NCI-H82 treated with DMSO at 0.1 percent for 48 hours (cell line): ENCODE data around the gene PDE4C.
A peak's percentile ranks its signal among the peaks of the same experiment; 100 is the strongest.

Experiments
- DNase-seq: peaks from one replicate; lab custom pipeline; 2025; ENCODE audit not compliant: unreplicated experiment; lab: John Stamatoyannopoulos, UW

The PDE4C gene

DNA sequence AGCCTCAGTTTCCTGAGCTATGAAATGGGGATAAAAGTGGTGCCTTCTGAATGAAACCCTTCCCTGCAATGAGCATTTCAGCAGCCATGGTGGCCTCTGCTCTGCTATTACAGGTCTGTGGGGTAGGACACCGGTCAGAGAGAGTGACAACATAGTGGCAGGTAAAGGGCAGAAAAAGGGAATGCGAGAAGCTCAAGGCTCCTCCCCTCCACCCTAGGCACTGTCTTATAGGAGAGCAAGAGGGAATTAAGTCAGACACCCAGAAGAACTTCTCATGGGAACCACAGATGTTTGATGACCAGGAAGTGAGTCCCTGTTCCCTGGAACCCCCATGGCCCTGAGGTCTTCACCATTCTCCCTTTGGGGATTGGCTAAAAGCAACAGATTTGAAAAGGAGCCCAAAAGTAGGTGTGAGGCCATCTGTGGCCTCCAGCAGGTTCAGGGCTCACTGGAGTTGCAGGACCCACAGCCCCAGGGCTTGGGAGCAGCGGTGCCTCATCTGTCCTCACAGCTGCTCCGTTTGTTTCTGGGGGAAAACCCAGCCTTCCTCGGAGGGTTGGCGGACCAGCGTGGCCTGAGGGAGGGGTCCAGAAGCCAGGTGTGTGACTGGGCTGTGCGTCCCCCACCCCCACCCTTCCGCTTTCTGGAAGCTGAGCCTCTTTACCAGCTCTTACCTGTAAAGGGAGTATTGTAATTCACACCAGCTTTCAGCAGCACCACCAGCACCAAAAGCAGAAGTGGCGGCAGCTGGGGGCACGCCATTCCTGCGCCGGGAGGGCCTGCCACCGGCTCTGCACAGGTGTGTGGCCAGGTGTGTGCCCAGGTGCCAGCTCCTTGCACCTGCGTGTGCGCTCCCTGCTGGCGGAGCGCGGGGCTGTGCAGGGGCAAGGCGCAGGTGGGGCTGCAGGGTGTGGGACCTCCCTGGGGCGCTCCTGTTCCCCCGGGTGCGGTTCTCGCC lies 28.6 kb upstream of the PDE4C start:
- DNase-seq, result no peak

DNA sequence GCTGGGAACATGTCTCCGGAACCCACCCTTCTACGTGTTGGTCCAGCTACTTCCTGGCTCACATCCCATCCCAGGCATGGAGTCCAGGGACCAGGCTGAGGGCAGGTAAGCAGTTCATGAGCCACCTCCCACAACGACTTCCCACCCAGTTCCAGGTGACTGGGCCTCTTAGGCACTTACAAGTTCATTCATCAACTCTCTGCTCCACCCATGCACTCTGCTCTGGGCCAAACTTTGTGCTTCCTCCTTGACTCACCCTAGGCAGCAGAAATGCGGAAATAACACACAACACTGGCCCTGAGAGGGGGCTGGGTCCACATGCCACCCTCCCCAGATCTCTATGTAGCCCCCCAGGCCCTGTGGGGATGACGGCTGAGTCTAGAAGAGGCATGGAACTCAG lies 27.5 kb upstream of the PDE4C start:
- no peak for DNase-seq

DNA sequence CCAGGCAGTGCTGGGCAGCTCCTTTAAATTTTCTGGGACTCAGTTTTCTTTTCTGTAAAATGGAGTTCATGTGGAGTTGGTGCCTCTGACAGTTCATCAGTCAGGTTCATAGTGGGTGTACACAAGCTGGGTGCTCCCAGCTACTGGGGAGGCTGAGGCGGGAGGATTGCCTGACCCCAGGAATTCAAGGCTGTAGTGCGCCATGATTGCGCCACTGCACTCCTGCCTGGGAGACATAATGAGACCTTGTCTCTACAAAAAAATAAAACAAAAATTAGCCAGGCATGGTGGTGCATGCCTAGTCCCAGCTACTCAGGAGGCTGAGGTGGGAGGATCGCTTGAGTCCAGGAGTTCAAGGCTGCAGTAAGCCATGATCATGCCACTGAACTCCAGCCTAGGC lies 26.9 kb upstream of the PDE4C start:
- no peak for DNase-seq

DNA sequence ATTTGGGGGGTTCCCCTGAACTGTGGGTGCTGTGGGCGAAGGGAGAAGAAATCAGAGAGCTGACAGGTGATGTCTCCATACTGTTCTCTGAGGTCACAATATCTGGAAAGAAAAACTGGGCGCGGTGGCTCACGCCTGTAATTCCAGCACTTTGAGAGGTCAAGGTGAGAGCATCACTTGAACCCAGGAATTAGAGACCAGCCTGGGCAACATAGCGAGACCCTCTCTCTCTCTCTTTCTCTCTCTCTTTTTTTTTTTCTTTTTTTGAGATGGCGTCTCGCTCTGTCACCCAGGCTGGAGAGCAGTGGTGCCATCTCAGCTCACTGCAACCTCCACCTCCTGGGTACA lies 26.1 kb upstream of the PDE4C start:
- no peak for DNase-seq

DNA sequence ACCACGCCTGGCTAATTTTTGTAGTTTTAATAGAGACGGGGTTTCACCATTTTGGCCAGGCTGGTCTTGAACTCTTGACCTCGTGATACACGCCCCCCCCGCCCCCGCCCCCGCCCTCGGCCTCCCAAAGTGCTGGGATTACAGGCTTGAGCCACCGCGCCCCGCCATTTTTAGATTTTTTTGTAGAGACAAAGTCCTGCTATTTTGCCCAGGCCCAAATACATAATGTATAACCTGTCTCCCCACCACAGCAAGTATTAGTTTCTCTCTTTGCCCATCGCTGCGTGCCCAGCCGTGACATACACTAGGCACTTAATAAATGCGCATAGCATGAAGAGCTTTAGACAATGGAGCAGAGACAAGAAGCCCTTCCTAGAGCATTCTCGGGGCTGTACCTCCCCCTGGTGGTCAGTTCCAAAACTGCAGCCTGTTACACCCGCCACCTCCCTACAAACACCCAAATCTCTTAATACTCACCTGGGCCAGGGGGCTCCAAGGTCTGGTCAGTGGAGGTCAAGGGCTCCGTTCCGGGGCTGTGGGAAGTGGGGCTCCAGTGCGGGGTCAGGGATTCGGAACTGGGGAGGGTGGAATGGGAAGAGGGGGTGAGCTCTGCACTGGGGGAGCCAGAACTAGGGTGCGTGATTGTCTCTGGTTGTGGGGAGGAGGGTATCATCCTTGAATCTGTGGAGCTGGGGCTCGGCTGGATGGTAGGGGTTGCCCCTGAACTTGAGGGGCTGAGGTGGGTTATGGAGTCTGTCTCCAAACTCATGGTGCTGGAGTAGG lies 25.5 kb upstream of the PDE4C start:
- DNase-seq, result peak; percentile 60

DNA sequence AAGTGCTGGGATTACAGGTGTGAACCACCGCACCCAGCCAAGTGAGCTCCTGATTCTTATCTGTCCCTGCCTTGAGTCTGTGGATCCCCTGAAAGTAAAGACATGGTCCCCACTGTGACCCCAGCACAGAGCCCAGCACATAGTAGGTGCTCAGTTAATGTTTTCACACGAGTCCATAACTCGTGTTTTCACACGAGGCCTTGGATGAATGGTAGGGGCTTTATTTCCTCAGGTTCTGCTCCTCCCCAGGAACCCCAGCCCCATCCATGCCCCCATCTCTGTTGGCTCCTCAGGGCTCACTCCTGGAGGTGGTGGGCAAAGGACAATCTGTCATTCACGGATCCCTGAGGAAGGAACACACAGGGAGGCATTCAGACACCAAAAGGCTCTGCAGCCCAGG lies 23.6 kb upstream of the PDE4C start:
- DNase-seq, result no peak

DNA sequence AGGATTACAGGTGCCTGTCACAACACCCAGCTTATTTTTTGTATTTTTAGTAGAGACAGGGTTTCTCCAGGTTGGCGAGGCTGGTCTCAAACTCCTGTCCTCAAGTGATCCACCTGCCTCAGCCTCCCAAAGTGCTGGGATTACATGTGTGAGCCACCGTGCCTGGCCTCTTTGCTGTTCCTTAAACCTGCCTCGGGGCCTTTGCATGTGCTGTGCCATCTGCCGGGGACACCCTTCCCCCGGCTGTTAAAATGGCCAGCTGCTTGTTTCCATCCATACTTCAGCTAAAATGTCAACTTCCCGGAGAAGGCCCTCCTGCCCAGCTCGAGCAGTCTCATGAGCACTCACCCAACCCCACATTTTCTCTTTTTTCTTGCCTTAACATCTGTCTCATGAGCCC lies 19.1 kb upstream of the PDE4C start:
- DNase-seq, result no peak

DNA sequence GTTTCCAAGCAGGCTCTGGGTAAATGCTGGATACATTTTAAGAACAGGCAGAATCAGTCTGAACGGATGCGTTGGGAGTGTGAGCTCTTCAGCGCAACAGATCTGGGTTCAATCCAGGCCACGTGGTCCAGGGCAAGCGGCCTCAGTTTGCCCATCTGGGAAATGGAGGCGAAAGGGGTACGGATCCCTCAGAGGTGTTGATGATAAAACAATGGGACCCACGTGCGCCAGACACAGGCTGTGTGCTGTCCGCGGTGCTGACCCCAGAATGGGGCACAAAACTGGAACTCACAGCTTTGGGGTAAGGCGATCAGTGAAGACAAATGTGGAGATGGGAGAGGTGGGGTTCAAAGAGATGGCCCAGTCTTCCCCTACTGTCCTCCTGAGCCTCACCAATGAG lies 13.1 kb upstream of the PDE4C start:
- no peak for DNase-seq

DNA sequence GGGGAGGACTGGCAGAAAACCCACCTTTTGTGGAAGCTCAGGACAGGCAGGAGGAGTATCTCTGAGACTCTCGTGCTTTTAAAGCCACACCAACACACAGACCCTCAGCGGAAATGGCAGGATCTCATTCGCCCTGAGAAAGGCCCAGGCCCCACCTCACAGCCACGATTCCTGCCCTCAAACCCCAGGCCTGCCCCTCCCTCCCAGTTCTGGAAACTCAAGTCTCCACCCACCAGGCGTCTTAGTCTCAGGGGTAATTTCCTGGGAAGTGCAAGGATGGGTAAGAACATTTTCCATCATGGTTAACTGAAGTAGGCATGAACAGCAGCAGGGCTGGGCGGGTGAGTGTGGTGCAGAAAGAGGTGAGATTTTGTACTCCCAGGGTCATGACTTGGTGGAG lies 8.0 kb upstream of the PDE4C start:
- DNase-seq, result peak; percentile 69

DNA sequence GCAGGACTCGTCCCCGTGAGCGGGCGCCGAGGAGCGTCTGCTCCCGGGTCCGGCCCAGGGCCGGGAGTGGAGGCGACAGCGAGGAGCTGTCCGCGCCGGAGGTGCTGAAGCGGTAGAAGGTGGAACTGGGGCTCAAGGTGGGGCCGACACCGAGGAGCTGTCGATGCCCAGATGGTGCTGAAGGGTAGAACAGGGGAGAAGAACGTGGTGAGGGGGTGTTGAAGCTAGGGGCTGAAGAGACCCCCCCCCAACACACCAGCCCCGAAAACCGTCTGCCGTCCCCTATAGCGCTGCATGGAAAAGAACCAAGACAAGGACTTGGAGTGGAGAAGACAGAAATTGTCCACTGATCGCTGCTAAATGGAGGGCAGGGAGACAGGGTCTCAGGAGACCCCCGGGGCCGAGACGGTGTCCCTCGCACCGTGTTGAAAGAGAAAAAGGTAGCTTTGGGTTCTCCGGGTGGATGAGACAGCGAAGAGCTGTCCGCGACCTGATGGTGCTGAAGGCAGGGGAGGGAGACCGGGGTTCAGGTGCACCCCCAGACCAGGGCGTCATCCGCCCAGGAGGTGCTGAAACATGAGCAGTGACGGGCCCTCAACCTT lies 7.1 kb upstream of the PDE4C start:
- no peak for DNase-seq

DNA sequence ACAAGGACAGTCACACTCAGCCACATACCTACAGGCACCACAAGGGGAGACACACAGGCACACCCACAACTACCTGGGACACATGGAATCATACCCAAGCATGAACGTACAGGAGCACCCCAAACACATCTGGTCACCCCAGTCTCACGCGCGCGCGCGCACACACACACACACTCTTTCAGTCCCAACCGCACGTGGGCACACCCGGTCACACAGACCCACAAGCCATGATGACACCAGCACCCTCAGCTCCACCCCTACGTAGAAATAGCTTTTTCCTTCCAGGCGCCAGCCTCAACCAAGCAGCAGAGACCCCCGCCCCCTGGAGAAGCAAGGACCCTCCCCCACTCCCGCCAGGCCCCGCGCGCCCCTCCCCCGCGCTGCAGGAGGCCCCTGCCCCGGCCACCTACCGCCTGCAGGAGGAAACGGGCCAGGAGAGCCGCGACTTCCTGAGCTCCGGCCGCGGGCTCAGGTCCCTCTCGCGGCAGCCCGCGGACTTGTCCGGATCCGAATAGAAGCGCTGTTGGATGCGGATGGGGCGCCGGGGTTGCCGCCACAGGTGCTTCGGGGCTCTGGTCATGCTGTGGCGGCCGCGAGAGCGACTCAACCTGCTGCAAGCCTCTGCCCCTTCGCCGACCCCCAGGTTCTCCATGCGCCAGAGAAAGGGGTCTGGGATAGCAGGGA lies 6.4 kb upstream of the PDE4C start:
- peak; percentile 71 for DNase-seq

DNA sequence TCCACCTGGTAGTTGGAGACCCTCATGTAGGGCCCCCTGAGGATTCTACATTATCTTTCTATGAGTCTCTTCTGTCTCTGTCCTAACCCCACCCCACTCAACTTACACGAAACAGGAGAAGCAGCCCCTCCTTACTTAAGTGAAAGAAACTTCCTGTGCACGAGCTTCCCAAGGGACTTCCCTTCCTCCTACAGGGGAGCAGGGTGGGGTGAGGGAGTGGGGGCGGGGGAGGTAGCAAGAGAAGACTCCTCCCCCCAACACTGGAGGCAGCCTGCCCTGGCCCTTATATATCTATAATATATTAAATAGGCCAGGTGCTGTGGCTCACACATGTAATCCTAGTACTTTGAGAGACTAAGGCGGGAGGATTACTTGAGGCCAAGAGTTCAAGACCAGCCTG lies 5.5 kb upstream of the PDE4C start:
- peak; percentile 66 for DNase-seq

DNA sequence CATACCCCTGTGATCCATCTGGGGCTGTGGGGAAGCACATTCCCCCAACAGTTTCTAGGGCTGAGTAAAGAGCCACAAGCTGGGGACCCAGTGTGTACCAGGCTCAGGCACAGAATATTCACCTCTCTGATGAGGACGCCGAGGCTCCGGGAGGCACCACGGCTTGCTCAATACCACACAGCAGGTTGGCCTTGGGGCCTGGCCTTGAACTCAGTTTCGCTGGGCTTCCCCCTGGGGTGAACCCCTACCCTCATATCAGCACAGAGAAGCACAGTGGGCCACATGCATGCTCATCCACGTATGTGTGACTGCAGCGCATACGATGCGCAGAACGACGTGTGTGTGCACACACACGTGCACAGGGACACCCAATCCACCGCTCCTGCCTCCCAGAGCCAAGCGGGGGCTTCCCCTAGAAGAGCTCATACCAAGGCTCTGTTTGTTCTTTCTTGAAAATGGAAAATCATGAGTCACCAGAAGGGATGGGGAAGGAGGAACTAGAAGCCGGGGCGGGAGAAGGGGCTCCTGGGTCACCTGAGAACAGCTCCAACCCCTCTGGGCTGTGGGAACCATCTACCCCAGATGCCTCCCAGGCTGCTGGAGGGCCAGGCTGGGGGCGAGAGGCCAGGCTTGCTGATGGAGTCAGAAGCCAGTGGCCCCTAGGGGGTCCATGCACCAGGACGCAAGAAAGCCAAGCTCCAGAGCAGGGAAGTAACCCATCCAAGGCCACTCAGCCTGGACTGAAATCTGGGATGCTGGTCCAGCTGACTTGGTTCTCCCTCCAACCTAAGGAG lies 4.9 kb upstream of the PDE4C start:
- DNase-seq, result no peak

DNA sequence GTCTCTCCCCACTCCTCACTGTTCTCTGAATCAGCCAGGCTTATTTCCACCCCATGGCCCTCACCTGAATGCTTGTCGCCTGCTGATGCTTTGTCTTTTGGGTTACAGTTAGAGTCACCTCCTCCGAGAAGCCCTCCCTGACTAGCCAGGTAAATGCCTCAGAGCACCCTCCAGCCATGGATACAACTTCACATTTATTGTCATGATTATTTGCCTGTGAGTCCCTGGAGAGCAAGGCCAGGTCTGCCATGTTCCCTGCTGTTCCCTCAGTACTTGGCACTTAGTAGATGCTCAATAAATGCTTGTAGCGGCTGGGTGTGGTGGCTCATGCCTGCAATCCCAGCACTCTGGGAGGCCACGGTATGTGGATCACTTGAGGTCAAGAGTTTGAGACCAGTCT lies 3.7 kb upstream of the PDE4C start:
- DNase-seq, result no peak

DNA sequence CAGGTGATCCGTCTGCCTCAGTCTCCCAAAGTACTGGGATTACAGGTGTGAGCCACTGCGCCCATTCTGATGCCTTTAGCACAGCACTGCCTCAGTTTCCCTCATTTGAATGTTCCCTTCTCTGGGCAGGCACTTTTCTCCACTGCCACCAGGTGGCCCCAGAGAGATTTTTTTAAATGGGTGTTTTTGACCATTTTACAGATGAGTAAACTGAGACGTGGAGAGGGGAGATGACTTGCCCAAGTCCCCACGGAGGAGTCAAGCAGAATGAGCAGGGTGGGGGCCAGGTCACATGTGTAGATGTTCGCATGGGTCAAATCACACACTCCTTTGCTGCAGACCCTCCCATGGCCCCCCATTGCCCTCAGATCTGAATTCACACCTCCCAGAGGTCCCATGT lies 3.2 kb upstream of the PDE4C start:
- DNase-seq, result no peak

DNA sequence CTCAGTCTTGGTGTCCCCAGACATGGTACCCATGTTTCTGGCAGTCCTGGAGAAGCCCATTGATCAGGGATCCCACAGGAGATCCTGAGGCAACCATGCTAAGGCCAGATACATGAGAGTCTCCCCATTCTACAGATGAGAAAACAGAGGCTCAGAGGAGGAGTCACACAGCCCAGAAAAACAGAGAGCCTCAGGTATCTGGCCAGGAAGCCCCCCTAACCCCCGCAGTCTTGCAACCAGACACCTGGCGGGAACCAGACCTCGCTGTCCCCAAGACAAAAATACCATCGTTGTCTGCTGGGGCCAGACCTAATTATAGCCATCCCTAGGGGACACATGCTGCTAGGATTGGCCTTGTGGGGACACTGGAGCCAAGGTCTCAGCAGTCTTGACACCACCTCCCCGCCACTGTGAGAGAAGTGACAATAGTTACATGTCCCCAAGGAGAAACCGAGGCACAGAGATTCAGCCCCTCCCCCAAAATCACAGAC lies 1.6 kb upstream of the PDE4C start:
- no peak for DNase-seq

DNA sequence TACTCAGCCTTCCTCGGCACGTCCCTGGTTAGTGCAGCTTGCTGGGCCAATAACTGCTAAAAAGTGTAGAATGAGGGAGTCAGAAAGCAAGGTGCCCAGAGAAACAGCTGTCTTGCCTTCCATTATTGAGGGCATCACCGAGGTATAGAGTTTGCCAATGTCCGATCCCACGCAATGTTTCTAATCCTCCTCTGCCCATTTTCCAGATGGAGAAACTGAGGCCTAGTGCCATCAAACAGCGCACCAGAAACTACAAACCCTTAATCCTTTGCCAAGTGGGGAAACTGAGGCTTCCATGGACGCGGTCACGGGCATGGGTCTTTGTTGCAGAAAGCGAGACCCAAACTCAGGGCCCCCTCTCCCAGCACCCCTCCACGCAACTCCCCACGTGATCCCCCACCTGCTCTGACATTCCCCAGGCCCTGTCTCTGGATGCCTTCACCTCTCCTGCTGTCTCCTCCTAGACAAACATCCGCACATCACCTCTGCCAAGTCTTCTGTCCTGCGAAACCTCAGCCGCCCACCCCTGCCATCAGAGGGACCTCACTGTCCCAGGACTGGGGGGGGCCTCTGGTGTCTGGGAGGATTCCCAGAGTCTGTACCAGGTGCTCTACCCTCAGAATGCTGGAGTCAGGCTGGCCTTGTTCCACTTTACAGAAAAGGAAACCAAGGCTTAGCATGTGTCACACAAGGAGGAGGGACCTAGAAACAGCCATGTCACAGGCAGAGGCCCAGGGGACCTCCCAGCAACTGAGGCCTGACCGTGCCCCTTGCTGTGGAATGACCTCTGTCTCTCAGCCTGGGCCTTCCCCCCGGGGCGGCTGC lies 930 bp upstream of the PDE4C start:
- no peak for DNase-seq

DNA sequence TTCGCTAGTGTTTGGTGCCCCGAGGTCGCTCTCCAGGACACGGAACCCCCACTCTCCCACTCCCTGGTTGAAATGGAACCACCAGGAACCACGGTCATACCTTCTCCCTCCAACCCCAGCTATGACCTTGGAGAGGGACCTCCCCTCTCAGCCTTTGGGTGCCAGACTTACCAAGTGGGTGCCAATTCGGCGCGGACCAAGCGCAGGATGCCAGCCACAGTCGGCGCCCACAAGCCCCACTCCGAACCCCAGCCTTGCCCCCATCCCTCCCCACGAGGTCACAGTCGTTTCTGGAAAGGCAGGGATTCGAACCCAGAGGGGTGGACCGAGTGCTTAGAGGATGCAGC lies 910 bp downstream of the PDE4C start:
- no peak for DNase-seq

DNA sequence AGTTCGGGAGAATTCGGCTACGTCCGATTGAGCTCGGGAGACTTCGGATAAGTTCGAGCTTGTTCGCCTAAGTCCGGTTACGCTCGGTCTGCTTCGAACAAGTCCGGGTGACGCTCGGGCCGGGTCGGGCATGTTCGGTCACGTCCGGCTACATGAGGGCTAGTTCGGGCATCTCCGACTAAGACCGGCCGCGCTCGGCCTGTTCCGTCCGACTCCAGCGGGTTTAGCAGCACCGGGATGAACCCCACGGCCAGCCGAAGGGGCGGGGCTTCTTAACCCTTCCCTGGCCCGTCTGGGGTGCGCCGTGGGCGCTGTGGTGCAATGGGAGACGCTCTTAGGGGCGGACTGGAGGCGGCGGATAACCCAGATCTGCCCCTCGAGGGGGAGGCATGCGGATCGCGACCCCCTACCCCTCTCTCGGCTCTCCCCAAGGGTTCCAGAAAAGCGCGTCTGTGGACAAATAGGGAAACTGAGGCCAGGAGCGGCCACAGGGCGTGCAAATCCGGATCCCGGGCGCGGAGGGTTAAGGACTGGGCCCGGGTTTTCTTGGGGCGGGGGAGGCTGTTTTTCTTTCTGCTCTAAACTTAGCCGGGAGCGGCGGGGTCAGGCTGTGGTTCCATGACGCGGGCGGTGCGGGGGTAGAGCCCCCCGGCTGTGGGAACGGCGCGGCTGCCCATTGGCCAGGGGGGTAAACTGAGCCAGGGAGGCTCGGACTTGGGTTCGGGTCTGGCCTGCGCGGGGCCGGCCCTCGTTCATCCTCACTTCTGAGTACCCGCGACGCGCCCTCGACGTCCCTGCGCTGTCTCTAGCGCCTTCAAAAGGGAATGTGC lies 1.5 kb downstream of the PDE4C start:
- DNase-seq, result peak; percentile 98
